ENCODE measurements around the gene NT5C3B.

DNA sequence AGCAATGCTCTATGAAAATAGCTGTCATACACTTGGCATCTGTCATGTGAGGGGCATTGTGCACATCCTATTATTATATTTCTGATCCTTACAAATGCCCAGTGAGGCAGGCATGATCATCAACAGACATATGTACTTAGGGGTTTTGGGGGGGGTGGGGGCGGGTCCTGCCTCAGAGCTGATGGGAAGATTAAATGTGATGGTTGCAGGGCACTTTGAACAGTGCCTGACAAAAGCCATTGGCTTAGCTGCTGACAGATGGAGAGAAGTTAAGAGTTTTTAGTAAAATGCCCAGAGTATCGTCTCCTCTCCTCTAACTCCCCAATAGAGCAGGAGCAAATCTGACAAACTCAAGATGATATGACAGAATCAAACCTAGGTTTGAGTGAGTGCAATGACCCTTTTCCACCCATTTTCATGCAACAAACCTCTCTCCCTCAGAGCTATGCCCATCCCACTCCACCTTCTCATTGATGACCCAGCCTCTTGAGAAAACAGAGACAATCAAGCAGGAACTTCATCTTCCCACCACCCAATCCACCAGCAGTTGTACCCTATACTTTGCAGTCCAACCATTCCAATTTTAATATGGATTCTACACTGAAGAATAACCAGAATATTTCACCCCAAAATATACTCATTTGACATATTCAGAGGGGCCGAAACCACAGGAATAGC is 24.4 kb upstream of the NT5C3B start:
- TF ChIP-seq, protein P1, sequence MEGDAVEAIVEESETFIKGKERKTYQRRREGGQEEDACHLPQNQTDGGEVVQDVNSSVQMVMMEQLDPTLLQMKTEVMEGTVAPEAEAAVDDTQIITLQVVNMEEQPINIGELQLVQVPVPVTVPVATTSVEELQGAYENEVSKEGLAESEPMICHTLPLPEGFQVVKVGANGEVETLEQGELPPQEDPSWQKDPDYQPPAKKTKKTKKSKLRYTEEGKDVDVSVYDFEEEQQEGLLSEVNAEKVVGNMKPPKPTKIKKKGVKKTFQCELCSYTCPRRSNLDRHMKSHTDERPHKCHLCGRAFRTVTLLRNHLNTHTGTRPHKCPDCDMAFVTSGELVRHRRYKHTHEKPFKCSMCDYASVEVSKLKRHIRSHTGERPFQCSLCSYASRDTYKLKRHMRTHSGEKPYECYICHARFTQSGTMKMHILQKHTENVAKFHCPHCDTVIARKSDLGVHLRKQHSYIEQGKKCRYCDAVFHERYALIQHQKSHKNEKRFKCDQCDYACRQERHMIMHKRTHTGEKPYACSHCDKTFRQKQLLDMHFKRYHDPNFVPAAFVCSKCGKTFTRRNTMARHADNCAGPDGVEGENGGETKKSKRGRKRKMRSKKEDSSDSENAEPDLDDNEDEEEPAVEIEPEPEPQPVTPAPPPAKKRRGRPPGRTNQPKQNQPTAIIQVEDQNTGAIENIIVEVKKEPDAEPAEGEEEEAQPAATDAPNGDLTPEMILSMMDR (IDR thresholded peaks at IDR 0.05) = no peak
- TF ChIP-seq EZH2phosphoT487 (IDR thresholded peaks at IDR 0.05) (no peak), EZH2 (IDR thresholded peaks at IDR 0.05) (no peak)

All from neural progenitor cell (in vitro differentiated cells).